ENCODE data around the gene ANKRD13D.

DNA sequence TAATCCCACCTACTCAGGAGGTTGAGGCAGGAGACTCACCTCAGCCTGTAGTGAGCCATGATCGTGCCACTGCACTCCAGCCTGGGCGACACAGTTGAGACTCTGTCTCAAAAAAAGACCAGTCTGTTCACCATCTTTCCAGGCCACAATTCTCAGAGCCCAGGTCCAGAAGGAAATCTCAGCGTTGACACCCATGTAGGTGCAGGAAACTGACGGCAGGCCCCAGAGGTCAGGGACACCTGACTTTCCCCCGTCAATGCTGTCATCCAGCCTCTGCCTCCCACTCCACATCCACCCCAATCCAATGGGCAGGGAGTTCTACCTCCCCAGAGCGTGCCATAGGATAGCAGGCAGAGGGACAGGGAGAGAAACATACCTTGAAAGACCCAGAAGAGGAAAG lies 28.7 kb upstream of the ANKRD13D start:
- no peak for TF ChIP-seq POLR2A (IDR thresholded peaks at IDR 0.05)
- TF ChIP-seq, protein P1, sequence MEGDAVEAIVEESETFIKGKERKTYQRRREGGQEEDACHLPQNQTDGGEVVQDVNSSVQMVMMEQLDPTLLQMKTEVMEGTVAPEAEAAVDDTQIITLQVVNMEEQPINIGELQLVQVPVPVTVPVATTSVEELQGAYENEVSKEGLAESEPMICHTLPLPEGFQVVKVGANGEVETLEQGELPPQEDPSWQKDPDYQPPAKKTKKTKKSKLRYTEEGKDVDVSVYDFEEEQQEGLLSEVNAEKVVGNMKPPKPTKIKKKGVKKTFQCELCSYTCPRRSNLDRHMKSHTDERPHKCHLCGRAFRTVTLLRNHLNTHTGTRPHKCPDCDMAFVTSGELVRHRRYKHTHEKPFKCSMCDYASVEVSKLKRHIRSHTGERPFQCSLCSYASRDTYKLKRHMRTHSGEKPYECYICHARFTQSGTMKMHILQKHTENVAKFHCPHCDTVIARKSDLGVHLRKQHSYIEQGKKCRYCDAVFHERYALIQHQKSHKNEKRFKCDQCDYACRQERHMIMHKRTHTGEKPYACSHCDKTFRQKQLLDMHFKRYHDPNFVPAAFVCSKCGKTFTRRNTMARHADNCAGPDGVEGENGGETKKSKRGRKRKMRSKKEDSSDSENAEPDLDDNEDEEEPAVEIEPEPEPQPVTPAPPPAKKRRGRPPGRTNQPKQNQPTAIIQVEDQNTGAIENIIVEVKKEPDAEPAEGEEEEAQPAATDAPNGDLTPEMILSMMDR (IDR thresholded peaks at IDR 0.05), result no peak

Data from heart left ventricle (tissue), 13 donors.